ENCODE measurements around the gene CCDC149. TPM values are rescaled to one million over a fixed set of nuclear protein-coding genes. Genes with fewer than 3 reads are reported as not detected.
"Not testable (repeated sequence)": the region's sequence is repeated elsewhere in the genome, so short reads cannot be mapped to it uniquely, and the experiment has no call there.

CCDC149 gene
- total and polyA plus RNA-seq, 2 of the 4 experiments (the other 2 are of a cell fraction): 6.7 to 7.0 TPM

DNA sequence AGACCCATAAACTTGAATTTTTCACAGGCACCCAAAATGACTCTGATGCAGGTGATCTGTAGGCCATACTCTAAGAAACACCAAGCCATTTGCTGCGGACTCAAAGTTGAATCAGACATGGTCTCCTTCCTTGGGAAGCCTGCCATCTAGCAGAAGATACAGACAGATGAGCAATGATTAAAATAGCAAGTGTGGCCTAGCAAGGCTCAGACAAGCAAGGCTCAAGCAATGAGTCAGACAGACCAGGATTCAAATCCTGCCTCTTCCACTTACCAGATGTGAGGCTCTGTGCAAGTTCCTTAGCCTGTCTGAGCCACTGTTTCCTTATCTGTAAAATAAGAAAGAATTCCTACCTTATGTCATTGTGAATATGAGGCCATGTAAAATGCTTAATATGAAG, 2.3 kb downstream of the CCDC149 start:
- Histone ChIP-seq H2BK5ac (ENCODE audit: low read depth, low read length, poor library complexity, severe bottlenecking) (no peak overlapping the region), H3K4me2 (ENCODE audit: low read depth, low read length) (no peak overlapping the region), H3K23ac (ENCODE audit: low read depth, low read length) (no peak overlapping the region), H3K27ac (ENCODE audit: insufficient read depth, low read length) (no peak overlapping the region), H2AK9ac (replicated peaks; ENCODE audit: low read depth, low read length, poor library complexity) (no peak overlapping the region), H3K18ac (ENCODE audit: low read depth, low read length) (no peak overlapping the region), H3K4ac (ENCODE audit: low read depth, low read length) (no peak overlapping the region), H3K36me3 (ENCODE audit: control insufficient read depth, insufficient read depth, low read length) (peaks cover 4% of the 10 kb centered on the region; the same call in 1 of the 2 replicates), H3K9me1 (ENCODE audit: insufficient read depth, low read length) (peaks cover 10% of the 10 kb centered on the region; the same call in 1 of the 2 replicates), H2BK15ac (ENCODE audit: low read depth, low read length) (no peak overlapping the region), H4K91ac (ENCODE audit: insufficient read depth, low read depth, low read length) (no peak overlapping the region), H2BK120ac (ENCODE audit: low read depth, low read length) (no peak overlapping the region), H3K4me1 (ENCODE audit: control insufficient read depth, insufficient read depth, low read length) (peaks cover 6% of the 10 kb centered on the region), H4K20me1 (ENCODE audit: insufficient read depth, low read length) (no peaks in the 10 kb centered on the region), H2AFZ (replicated peaks; ENCODE audit: low read length, poor library complexity) (no peak overlapping the region), H3K9me3 (ENCODE audit: control insufficient read depth, insufficient read depth, low read length) (no peaks in the 10 kb centered on the region), H2BK20ac (ENCODE audit: low read depth, low read length) (no peak overlapping the region), H4K8ac (ENCODE audit: low read depth in 2 of 2, low read length in 2 of 2) (no peak overlapping the region), H4K5ac (ENCODE audit: low read depth, low read length) (no peak overlapping the region), H3K79me1 (ENCODE audit: low read depth in 1 of 2, low read length in 2 of 2) (peaks cover 4 to 15% of the 10 kb centered on the region in 2 experiments), H3K14ac (replicated peaks; ENCODE audit: low read depth, low read length) (no peak overlapping the region), H2AK5ac (ENCODE audit: low read depth, low read length) (no peak overlapping the region), H3K27me3 (ENCODE audit: control insufficient read depth, insufficient read depth, low read length) (no peaks in the 10 kb centered on the region), H3K9ac (ENCODE audit: low read depth, low read length) (no peak overlapping the region), H3K4me3 (ENCODE audit: insufficient read depth, low read depth, low read length) (no peak overlapping the region), H3K56ac (ENCODE audit: extremely low read depth, insufficient read depth, low read length) (no peak overlapping the region)
- BruUV-seq (replicated peaks): no TSS peak
- DNase-seq (peak; percentile 83), ATAC-seq (ENCODE audit: low read depth) (peak; percentile 25; the same call in 1 of the 2 replicates)
- no CpG with 5 or more reads among the region's 1 CpG for WGBS, 2 experiments (ENCODE audit: extremely low coverage in 2 of 2, insufficient read length in 1 of 2)
- dilution Hi-C loops (cut with HindIII; ENCODE audit: low sequenced_read_pairs, unreplicated experiment) (no loop called here), in situ Hi-C loops (cut with MboI; ENCODE audit: low sequenced_read_pairs) (no loop called here), intact Hi-C loops (cut with micrococcal nuclease) (loop anchor here (5.0 kb wide), 2 partner anchors 328 to 423 kb away; partner anchors contain the start of gene DHX15)
- POLR2A ChIA-PET (ENCODE audit: unreplicated experiment): no interaction called here
- CTCF ChIA-PET: no interaction called here
- TF ChIP-seq SMC3 (IDR thresholded peaks at IDR 0.05; ENCODE audit: low read depth, low read length) (0 out of 2 replicates have a peak, but pooled peaks have one; percentile 9), RCOR1 (IDR thresholded peaks at IDR 0.05; ENCODE audit: insufficient replicate concordance, low read length) (no peak), RAD21 (IDR thresholded peaks at IDR 0.05; ENCODE audit: low read length) (peak; percentile 5; the same call in 1 of the 2 replicates), USF2 (IDR thresholded peaks at IDR 0.05; ENCODE audit: low read depth, low read length) (no peak)

- H3K14ac ChIP-seq (replicated peaks; ENCODE audit: low read depth, low read length); H4K91ac ChIP-seq (ENCODE audit: insufficient read depth, low read depth, low read length); DNase-seq; H3K9me3 ChIP-seq (ENCODE audit: control insufficient read depth, insufficient read depth, low read length); H3K18ac ChIP-seq (ENCODE audit: low read depth, low read length); H2AFZ ChIP-seq (replicated peaks; ENCODE audit: low read length, poor library complexity); H3K4me3 ChIP-seq (ENCODE audit: insufficient read depth, low read depth, low read length); in situ Hi-C loops (cut with MboI; ENCODE audit: low sequenced_read_pairs); H4K8ac ChIP-seq (ENCODE audit: low read depth in 2 of 2, low read length in 2 of 2); H3K9me1 ChIP-seq (ENCODE audit: insufficient read depth, low read length); H2BK20ac ChIP-seq (ENCODE audit: low read depth, low read length); H3K4me2 ChIP-seq (ENCODE audit: low read depth, low read length); H3K36me3 ChIP-seq (ENCODE audit: control insufficient read depth, insufficient read depth, low read length); H4K5ac ChIP-seq (ENCODE audit: low read depth, low read length); H4K20me1 ChIP-seq (ENCODE audit: insufficient read depth, low read length); H3K27me3 ChIP-seq (ENCODE audit: control insufficient read depth, insufficient read depth, low read length); H3K23ac ChIP-seq (ENCODE audit: low read depth, low read length); dilution Hi-C loops (cut with HindIII; ENCODE audit: low sequenced_read_pairs, unreplicated experiment); H3K56ac ChIP-seq (ENCODE audit: extremely low read depth, insufficient read depth, low read length); H2AK5ac ChIP-seq (ENCODE audit: low read depth, low read length); POLR2A ChIA-PET (ENCODE audit: unreplicated experiment); H3K4ac ChIP-seq (ENCODE audit: low read depth, low read length); H3K27ac ChIP-seq (ENCODE audit: insufficient read depth, low read length); H3K9ac ChIP-seq (ENCODE audit: low read depth, low read length); H3K4me1 ChIP-seq (ENCODE audit: control insufficient read depth, insufficient read depth, low read length); BruUV-seq (replicated peaks); CTCF ChIA-PET; ATAC-seq (ENCODE audit: low read depth); H2AK9ac ChIP-seq (replicated peaks; ENCODE audit: low read depth, low read length, poor library complexity); H2BK120ac ChIP-seq (ENCODE audit: low read depth, low read length); H2BK5ac ChIP-seq (ENCODE audit: low read depth, low read length, poor library complexity, severe bottlenecking); H2BK15ac ChIP-seq (ENCODE audit: low read depth, low read length): not testable (repeated sequence)
- peaks cover 4 to 15% of the 10 kb centered on the region in 2 experiments for H3K79me1 ChIP-seq (ENCODE audit: low read depth in 1 of 2, low read length in 2 of 2)
- no CpG with 5 or more reads among the region's 3 CpGs for WGBS, 2 experiments (ENCODE audit: extremely low coverage in 2 of 2, insufficient read length in 1 of 2)
- intact Hi-C loops (cut with micrococcal nuclease): loop anchor here (5.0 kb wide), 2 partner anchors 327 to 422 kb away; partner anchors contain the start of gene DHX15
These were observed 3.2 kb downstream of the CCDC149 start for GRCh38 chr4:24909606-24910005.

Data from IMR-90 (cell line).